NCI-H187 (cell line): ENCODE results near the gene ZNF365.

Source experiments
- DNase-seq, 2 experiments: peaks; one replicate each; lab custom pipeline; 2025; lab: John Stamatoyannopoulos, UW

The ZNF365 gene

DNA sequence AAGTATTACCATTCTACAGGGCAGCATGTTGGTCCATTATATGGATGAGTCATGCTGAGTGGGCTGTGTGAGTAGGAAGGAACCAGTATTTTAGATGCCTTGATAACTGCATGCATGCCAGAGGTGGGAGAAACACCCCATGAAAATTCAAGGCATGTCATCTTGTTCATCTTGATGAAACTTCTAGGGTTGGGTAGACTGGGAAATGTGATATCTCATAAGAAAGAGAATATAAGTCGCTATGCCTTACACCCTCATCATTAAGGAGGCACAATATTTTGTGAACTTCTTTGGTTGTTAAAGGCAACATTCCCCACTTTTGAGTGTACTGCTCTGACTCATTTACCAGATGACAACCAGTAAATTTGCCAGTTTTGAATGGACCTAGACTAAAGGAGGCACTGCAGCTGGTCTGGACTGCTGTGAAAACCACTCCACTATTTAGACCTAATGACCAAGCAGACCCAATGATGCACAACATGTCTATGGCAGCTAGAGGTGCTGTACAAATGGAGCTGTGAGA is 48.0 kb downstream of the ZNF365 start:
- DNase-seq, result no peak

DNA sequence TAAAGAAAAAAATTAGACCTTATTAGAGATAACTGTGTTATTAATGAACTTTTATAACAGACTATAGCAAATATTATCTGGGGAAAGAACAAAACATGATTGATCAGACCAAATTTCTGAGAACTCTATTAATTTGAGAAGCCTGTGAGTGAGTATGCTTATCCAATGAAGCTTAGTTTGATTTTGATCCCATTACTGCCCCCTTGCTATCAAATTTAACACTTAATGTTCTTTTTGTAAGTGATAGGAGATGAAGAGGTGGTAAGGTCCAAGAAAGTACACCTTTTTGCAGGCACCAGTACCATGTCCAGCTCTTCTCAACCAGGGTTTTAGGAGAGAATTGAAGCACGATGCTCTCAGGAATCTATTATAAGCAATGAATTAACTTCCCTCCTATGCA is 49.9 kb downstream of the ZNF365 start:
- no peak for DNase-seq

DNA sequence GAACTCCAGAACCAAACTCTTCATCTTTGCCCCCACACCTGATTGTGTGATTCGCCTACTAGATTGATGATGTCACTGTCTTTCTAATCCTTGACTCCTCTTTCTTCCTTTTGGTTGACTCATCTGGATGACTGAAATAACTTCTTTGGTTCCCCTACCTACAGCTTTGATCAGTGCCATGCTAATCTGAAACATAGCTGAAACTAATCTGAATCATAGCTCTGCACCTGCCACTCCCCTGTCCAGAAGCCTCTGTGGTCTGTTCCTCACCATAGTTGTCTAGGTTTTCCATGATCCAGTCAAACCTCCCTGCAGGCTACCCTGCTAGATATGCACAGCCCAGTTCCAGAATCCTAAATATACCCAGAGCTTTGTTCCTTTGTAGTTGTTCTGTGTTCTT is 51.9 kb downstream of the ZNF365 start:
- no peak for DNase-seq

DNA sequence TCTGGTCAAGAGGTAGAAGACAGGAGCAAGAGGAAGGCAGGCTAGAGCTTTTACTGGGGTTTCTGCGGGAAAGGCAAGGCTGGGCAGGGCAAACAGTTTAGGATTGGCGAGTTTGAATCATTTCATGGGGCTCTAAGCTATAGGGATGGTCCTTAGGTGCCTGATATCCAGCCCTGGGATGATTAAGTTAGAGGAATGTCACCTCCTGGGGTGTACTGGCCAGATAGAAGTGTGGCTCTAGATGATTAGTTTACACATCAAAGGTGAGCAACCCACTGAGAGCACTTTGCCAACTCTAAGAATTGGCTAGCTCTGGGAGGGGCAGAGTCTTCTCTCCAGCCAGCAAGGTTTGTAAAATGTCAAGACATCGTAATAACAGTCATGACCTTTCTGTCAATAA is 52.4 kb downstream of the ZNF365 start:
- no peak for DNase-seq

DNA sequence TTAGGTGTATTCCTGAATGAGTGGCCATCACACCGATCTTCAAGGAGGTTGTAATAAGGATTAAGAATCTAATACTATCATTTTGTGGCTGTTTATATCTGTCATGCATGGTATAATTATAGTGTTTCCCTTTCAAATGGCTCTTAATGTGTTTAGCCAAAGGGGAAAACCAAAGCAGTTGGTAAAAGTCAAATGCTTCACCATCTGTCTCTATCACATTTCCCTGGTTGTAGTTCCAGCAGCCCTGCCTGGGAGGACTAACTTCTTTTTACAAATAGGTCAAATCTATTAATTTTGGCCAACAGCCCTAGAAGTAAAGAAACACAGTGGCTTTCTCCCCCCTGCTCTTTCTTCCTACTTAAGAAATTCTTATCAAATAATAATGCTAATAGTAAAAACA is 56.7 kb downstream of the ZNF365 start:
- no peak for DNase-seq

DNA sequence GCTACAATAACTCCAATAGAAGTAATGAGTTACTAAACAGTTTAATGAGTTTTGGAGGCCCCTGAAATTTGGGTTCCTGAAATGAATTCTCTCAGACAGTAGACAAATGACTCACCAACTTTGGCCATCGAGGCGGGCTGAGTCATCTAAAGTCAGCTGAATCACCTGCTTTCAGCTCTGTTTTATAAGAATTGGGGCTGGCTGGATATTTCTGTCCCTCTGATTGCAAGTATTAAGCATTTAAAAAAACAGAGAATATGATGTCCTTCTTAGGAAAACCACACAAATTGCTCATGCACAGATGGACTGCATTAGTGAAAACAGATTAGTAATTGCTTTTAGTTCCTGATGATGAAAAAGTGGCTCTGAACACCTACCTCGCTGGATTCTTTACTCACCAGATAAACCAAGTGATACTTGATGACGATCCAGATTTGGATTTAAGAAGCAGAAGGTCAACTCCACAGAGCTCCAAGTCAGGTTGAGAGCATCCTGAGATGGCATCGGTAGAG is 59.1 kb downstream of the ZNF365 start:
- no peak for DNase-seq

DNA sequence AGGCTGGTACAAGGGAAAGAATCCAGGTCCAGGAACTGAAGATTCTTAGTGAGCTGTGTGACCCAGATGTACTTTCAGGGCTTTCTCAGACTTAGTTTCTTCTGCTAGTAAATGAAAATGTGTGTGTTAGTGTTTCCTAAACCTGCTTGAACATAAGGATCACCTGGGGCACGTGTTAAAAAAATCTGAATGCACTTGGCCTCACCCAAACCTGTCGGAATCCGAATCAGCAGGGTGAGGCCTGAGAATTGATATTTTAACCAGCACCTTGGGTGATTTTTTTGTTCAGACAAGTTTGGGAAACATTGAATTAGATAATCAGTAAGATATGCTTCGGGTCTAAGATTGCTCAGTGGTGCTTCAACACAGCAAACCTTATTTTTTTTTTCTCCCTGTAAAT is 59.7 kb downstream of the ZNF365 start:
- DNase-seq, result no peak

DNA sequence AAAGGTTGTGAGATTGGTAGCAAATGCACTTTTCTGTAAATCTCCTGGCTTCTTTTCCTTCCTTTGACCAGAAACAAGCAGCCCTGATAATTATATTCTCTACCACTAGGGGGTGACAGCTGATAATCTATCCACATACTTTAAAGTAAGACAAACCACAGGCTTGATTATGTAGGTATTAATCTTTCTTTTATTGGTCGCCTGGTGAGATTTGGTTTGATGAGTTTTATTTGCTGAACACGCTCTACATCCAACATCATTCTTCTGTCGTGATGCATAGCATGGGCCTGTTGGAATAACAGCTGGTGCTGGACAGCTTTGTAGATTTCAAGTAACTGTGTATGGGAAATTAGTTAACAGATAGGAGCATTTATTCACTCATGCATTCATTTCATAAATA is 63.5 kb downstream of the ZNF365 start:
- DNase-seq, result no peak

DNA sequence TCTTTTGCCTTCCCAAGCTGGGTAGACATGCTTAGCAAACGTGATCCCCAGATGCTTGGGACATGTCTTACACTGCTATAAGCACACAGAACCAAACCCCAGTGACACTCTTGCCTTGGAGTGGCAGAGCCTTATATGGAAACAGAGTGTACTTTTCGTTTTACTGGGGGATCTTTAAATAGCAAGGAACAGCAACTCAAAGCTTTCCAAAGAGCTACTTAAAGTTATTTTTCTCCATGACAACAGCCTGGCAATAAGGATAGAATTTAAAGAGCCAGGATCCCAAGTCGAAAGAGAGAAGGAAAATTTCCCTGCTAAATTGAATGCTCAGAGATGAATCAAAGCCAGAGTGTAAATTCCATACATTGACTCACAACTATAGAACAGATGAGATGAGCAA is 67.8 kb downstream of the ZNF365 start:
- DNase-seq, result no peak

DNA sequence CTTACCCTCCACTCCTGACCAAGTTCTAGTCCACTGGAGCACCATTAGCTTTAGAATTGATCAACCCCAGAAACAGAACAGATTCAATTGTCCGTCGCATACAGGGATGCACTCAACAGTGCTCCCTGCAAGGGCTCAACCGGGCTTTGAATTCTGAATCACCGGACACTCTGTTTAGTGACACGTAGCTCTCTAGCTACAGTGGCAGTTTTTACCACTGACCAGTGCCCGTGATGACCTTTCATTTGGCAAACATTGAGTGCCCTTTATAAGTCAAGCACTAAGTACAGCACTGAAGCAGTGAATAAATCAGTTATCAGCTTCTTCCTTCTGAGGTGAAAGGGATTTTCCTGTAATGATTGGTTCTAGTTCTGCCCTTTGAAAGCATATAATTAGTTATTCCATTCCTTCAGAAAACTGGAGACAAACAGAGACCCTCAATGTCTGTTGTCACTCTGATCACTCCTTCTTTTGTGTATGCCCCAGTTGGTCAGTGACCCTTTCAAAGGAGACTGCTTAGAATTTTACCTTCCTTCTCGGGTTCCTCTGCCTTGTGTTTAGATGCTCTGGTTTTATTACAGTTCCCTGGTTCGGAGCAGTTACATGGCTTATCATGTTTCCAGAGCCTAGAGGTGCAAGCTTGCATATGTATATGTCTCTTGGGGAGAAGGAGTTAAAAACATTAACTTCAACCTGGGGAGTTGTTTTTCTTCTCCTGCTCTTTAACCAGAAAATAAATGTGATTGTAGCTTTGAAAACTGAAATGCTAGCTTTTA is 68.9 kb downstream of the ZNF365 start:
- DNase-seq, result no peak

DNA sequence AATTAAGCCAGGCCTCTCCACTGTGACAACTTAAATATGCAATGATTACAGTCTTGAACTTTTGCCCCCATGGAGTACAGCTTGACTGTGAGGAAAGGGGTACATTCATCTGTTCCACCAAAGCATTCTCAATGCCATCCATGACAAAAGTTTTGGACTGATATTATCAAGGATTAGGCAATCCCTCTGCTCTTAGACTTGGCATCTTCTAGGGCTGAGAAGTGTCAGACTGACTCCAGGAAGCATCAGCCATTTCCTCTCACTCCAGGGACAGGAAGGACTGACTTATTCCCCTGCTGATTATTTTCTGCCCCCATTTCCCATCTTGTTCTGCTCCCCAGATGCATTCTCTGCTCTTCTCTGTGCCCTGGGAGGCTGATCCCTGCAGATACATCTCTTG is 69.7 kb downstream of the ZNF365 start:
- DNase-seq, result no peak

DNA sequence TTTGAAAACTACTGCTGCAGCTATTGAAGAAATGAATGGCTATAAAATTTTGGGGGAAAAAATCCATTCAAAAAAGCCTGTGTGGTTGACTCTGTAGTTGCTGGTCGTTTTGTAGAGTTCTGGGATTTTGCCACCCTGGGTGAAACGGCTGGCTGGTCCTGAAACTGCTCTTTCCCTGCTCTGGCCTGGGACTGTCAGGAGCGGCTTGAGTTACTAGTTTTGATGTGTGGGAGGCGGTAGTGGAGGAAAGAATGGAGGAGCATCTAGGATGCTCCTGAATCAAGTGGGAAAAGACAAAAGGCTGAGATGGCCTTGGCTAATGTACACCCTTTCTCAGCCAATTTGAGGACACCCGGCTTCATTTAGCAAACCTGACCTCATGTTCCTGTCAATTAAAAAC is 72.5 kb downstream of the ZNF365 start:
- no peak for DNase-seq

DNA sequence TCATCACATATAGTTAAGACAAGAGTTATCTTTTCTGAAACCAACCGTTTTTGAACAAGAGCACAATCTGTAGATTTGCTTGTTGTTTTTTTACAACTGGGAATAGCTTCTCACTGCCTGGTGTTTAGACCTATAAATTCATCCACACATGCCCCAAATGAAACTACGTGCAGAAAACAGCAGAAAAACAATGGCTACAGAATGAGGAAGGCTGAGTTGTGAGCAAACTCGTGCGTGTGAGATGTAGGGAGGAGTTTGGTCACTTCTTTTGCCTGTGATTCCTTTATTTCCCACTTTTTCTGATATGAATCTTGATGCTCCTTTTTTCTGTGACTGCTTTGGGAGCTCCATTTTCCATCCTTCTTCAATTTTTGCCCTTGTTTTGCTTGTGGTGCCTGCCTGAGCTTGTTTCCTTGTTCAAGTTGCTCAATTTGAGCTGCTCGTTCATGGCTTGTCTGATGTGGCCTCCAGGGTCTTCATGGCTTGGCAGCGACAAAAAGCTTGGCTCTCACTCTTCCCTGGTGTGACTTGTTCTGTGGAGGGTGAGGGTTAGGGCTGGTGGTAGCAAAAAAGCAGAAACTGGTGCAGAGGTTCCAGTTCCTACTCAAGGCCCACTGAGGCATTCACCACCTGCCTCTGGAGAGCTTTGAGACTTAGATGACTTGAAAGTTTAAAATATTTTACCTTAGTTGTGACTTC is 76.9 kb downstream of the ZNF365 start:
- DNase-seq, result no peak

DNA sequence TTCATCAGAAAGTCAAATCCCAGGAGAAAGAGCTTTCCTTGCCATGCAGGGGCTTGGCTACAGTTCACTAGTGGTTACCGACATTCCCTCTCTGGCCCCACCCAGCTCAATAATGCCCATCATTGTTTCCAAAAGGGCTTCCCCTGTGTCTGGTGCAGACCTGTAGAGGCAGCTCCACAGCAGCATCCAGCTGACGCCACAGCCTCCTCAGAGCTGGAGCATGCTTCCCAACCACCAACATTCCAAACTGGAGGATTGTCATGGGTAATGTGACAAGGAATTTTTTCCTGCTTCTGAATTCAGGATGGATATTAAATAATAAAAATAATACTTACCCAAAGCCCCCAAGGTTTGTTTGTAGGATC is 77.4 kb downstream of the ZNF365 start:
- DNase-seq, result no peak
